ENCODE measurements around the gene GPC3. TPM values are rescaled to one million over a fixed set of nuclear protein-coding genes. Genes with fewer than 3 reads are reported as not detected.

The GPC3 gene
- total RNA-seq, 2 donors from 2014 or later, result 1.9 to 2.0 TPM

DNA sequence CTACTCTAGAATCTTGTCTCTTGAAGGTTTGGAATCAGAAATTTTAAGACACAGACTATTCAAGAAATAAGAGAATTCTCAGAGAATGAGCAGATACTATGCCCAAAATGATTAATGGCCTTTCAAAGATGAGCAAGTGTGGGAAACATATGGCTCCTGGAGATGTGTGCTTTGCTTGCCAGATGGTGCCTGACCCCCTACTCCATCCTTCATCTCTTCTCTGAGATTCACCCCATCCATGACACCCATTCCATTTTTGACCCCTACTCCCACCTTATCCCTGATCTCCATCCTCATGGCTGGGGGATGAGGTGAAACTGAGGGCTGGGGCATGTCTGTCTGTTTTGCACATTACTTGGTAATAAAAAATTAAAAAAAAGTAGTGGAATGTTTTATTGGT, 75.5 kb downstream of the GPC3 start:
- Histone ChIP-seq H3K4me3 (no peak overlapping the region), H3K9ac (ENCODE audit: low read depth in 2 of 2, low read length in 2 of 2) (no peak overlapping the region), H3K27me3 (no peaks in the 10 kb centered on the region), H3K27ac (no peak overlapping the region), H3K9me3 (no peaks in the 10 kb centered on the region), H3K4me1 (no peaks in the 10 kb centered on the region), H3K36me3 (no peaks in the 10 kb centered on the region)
- DNase-seq, result no peak
- intact Hi-C loops (cut with DNase I), result no loop called here
- TF ChIP-seq CTCF (IDR thresholded peaks at IDR 0.05), result no peak

DNA sequence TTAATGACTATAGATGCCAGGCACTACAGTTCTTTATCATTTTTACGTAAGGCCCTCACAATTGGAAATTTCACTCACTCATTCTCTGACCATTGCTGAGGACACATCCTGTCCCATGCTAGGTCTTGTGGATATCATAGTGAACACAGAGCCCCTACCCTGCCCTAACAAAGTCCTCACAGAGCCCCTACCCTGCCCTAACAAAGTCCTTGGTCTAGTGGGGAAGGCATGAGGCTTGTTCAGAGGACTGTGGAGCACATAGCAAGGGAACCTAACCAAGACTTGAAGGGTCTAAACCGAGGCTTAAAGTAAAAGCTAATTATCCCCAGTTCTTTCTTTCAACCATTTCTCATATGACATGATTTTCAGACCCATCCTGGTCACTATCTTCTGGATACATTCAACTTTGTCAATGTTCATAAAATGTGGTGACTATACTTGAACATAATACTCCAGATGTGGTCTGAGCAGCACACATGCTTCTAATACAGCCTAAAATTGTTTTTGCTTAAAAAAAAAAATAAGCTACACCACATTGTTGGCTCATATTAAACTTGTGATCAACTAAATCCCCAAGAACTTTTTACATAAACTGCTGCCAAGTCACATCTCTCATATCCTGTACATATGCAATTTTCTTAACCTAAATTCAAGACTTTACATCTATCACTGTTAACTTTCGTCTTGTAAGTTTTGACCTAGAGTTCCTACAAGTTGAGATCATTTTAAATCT, 77.0 kb downstream of the GPC3 start:
- H3K27me3 ChIP-seq, result no peaks in the 10 kb centered on the region
- no peaks in the 10 kb centered on the region for H3K36me3 ChIP-seq
- H3K27ac ChIP-seq, result no peak overlapping the region
- H3K4me3 ChIP-seq, result no peak overlapping the region
- intact Hi-C loops (cut with DNase I), result no loop called here
- no peak for DNase-seq
- H3K4me1 ChIP-seq, result no peaks in the 10 kb centered on the region
- no peak for TF ChIP-seq CTCF (IDR thresholded peaks at IDR 0.05)
- no peaks in the 10 kb centered on the region for H3K9me3 ChIP-seq
- no peak overlapping the region for H3K9ac ChIP-seq (ENCODE audit: low read depth in 2 of 2, low read length in 2 of 2)

DNA sequence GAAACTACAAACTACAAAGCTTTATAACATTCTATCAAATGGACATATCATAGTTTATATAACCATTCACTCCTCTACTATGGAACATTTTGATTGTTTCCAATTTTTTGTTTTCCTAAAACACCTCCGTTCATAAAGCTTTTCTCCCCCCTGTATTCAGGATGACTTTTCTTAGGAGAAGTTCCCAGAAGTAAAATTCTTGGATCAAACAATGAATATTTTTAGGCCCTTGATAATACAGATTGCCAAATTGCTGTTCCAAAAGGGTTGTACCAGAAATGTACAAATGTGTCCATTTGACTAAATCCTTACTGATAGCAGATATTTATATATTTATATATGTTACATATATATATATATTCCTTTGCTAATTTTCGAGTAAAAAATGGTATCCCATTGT, 77.8 kb downstream of the GPC3 start:
- Histone ChIP-seq H3K9me3 (no peaks in the 10 kb centered on the region), H3K27ac (no peak overlapping the region), H3K27me3 (no peaks in the 10 kb centered on the region), H3K4me3 (no peak overlapping the region), H3K9ac (ENCODE audit: low read depth in 2 of 2, low read length in 2 of 2) (no peak overlapping the region), H3K4me1 (no peaks in the 10 kb centered on the region), H3K36me3 (no peaks in the 10 kb centered on the region)
- intact Hi-C loops (cut with DNase I), result no loop called here
- no peak for TF ChIP-seq CTCF (IDR thresholded peaks at IDR 0.05)
- DNase-seq, result no peak

GRCh38 chrX:133905305-133905704, 80.1 kb downstream of the GPC3 start:
- H3K36me3 ChIP-seq, result no peaks in the 10 kb centered on the region
- no peaks in the 10 kb centered on the region for H3K9me3 ChIP-seq
- no peak overlapping the region for H3K4me3 ChIP-seq
- DNase-seq, result no peak
- H3K27me3 ChIP-seq, result no peaks in the 10 kb centered on the region
- no peak overlapping the region for H3K9ac ChIP-seq (ENCODE audit: low read depth in 2 of 2, low read length in 2 of 2)
- no peak overlapping the region for H3K27ac ChIP-seq
- H3K4me1 ChIP-seq, result no peaks in the 10 kb centered on the region
- TF ChIP-seq CTCF (IDR thresholded peaks at IDR 0.05), result no peak
- intact Hi-C loops (cut with DNase I), result no loop called here

DNA sequence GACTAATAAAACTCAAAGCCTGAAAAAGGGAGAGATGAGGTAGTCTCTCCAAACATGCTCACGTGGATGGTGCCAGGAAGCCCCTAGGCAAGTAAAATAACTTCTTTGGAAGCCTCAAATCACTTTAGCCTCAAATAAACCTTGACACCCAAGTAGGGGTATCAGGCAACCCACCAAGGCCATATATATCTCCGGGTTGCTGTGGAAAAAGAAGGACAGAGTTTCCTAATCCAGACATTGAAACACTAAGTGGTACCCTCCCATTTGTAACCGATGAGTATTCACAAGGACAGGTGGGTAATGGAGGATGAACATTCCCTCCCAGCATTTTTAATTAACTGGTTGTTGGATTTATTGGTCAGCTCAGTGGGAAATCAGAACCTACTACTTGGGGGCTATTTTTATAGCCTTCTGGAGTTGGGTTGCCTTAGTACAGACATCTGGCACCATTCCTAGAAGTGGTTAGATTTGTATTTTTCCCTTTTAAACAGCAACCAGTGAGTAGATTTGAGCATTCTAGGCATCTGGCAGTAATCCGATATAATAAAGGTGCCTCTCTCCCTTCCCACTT, 87.7 kb downstream of the GPC3 start:
- Histone ChIP-seq H3K4me1 (no peaks in the 10 kb centered on the region), H3K27me3 (no peaks in the 10 kb centered on the region), H3K9me3 (no peaks in the 10 kb centered on the region), H3K27ac (no peak overlapping the region), H3K4me3 (no peak overlapping the region), H3K9ac (ENCODE audit: low read depth in 2 of 2, low read length in 2 of 2) (no peak overlapping the region), H3K36me3 (no peaks in the 10 kb centered on the region)
- intact Hi-C loops (cut with DNase I), result no loop called here
- DNase-seq, result no peak
- TF ChIP-seq CTCF (IDR thresholded peaks at IDR 0.05), result no peak
